GM12874 (cell line): Measurements from ENCODE around the gene PRPS1.
A peak's percentile ranks its signal among the peaks of the same experiment; 100 is the strongest.

Experiments used
- TF ChIP-seq, protein P1 (sequence below): IDR thresholded peaks from 2 replicates; pipeline ENCODE4 v1.5.1; 2011; ENCODE audit warnings: low read depth, mild to moderate bottlenecking, control low read depth, low read length, moderate library complexity; ENCODE audit not compliant: insufficient read depth

Gene PRPS1

DNA sequence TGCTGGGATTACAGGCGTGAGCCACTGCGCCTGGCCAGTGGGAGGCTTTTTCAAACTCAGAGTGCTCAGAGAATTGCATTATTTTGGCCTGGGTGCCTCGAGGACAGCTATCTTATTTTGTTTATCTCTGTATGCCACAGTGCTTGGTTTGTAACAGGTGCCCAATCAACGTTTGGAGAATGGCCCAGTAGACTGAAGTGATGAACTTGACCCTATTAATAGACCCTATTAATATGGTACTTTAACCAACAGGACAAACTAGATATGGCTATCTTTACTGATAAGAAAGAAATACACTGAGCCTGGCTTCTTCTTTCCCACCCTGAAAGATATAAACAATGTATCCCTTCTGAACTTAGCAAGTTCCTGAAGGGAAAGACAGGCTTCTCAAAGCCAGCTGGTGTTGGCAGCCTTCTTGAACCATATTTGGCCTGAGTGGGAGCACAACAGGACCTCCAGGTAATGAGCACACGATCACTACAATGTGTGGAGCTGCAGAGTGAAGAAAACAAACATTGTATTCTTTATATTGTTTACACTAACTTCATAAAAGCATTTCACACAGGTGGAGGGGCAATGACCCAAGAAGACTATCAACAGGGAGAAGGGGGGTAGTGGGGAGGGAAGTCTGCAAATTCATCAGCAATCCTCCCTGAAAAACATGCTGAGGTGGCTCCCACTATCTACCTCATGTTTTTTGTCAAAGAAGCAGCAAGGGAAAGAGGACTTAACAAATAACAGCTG, 41.7 kb downstream of the PRPS1 start:
- TF ChIP-seq, protein P1, sequence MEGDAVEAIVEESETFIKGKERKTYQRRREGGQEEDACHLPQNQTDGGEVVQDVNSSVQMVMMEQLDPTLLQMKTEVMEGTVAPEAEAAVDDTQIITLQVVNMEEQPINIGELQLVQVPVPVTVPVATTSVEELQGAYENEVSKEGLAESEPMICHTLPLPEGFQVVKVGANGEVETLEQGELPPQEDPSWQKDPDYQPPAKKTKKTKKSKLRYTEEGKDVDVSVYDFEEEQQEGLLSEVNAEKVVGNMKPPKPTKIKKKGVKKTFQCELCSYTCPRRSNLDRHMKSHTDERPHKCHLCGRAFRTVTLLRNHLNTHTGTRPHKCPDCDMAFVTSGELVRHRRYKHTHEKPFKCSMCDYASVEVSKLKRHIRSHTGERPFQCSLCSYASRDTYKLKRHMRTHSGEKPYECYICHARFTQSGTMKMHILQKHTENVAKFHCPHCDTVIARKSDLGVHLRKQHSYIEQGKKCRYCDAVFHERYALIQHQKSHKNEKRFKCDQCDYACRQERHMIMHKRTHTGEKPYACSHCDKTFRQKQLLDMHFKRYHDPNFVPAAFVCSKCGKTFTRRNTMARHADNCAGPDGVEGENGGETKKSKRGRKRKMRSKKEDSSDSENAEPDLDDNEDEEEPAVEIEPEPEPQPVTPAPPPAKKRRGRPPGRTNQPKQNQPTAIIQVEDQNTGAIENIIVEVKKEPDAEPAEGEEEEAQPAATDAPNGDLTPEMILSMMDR: no peak

DNA sequence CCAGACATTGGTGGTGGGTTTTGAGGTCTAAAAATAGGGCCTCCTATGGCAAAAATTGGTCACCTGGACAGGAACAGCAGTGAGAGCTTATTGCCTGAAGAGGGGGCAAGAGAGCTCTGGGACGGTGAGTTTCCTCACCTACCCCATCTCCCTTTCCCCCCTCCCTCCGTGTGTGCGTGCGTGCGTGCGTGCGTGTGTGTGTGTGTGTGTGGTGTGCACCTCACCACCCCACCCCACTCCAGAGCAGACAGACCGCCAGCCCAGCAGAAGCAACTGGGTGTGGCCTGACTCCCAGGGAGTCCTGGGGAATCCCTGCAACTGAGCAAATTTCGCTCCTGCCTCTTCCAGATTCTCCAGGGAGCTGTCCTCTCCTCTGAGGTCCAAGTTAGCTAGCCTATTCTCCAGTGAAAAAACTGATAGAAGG, 44.7 kb downstream of the PRPS1 start:
- TF ChIP-seq, protein P1: peak; percentile 73

DNA sequence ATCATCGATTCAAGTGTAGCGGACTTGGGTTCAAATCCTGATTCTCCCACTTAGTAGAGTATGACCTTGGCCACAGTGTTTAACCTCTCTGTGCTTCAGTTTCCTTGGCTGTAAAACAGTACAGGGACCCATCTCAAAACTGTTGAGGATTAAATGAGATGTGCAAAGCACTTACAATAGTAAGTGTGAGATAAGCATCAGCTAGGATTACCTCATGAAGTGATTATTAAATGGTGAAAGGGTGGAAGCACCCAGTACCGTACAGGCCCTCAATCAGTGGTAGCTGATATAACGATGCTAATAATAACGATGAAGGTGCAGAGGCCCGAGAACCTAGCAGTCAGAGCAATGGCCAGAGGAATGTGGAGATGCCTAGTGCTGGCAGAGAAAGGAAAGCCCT, 45.1 kb downstream of the PRPS1 start:
- TF ChIP-seq, protein P1: no peak

DNA sequence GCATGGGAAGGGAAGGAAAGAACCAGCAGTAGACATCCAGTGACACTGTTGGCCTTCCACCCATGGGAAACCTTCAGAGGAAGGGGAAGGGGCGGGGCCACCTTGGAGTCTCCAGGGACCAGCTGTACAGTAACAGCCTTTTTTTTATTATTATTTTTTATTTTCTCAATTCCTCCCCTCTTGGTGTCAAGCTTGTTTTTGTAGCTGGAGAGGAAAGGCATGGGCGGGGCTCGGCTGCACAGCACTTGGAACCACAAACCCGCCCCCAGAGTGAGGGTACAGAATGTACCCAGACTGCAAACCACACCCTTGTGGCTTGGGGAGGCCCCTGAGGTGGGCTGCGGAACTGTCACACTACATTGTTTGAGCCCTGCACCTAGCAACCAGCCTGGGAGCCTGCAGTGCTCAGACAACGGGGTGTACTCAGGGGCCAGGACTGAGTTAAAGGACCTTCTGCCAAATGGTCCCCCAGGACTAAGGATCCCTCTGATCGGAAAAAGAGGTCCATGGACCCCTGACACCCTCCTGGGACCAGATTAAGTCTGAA, 45.7 kb downstream of the PRPS1 start:
- TF ChIP-seq, protein P1: no peak

DNA sequence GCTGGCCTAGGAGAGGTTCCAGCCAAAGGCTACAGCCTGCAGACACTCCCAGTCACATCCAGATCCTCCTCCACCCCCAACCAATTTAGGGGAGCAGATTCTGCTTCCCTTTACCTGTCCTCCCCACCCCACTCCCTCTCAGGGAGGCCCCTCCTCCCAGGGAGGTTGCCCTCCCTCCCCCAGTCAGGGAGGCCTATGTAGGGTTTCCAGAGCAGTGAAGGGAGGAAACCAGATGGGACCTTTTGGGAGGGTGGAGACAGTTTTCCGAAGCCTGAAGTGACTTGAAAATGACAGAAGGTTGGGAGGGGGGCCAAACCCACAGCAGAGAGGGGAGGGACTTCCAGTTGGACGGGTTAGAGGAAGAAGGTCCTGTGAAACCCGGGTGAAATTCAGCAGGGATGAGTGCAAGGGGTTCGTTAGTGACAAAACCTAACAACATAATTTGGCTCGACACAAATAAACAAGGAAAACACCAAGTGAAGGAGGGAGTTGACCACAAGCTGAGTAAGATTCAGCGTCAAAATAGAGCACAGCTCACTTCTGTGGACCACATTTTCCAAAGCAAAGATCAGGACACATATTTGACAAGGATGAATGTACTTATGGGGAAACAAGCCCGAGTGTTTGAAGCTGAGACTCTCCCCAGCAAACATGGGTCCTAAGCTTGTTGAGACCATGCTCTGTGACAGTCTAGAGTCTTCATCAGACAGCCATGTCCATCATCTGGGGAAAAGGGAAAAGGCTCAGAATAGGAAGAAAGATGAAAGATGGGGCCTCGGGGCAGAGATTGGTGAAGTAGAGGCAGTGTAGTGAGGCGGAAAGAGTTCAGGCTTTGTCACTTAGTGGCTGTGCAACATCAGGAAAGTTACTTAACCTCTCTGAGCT, 46.4 kb downstream of the PRPS1 start:
- TF ChIP-seq, protein P1: no peak

DNA sequence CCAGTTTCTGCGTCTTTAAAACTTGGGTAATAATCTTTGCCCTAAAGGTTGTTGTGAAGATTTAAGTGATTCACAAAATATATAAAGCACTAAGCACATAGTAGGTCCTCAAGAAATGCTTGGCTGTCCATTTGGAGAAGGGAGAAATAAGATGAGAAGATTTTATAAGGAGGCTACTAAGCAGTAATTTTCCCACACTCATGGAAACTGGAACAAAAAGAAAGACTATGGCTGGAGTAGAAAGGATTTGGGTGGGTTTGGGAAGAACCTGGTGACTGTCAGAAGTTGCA, 47.0 kb downstream of the PRPS1 start:
- TF ChIP-seq, protein P1: no peak

DNA sequence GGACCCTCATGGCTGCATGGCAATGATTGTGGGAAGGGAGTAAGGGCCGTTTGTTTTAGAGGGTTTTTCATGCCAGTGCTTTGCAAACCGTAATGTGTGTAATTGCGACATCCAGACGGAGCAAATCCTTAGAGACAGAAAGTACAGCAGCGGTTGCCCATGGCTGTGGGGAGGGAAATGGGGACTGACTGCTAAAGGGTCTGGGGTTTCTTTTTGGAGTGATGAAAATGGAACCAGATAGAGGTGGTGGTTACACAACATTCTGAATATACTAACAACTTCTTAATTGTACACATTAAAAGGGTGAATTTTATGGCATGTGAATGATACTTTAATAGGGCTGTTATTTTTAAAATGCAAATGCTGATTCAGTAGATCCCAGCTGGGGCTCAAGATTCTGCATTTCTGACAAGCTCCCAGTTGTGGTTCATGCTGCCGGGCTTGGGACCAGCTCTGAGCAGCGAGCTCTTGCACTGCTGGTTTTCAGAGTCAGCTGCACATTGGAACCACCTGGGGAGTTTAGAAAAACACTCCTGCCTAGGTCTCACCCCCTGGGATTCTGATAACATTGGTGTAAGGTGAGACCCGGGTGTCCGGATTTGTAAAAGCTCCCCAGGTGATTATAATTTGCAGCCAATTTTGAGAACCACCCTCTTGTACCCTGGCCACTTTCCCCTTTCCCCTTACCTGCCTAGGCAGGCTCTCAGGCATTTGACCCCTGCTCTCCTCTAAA, 47.7 kb downstream of the PRPS1 start:
- TF ChIP-seq, protein P1: no peak
